Measurements from ENCODE around the gene IFFO2. TPM values are rescaled to one million over a fixed set of nuclear protein-coding genes. Genes with fewer than 3 reads are reported as not detected.

The IFFO2 gene
- total and polyA plus RNA-seq, 2 of the 13 experiments (the other 11 are each of a cell fraction or from before 2014, with no cell fraction given) = 7.3 to 16.7 TPM

DNA sequence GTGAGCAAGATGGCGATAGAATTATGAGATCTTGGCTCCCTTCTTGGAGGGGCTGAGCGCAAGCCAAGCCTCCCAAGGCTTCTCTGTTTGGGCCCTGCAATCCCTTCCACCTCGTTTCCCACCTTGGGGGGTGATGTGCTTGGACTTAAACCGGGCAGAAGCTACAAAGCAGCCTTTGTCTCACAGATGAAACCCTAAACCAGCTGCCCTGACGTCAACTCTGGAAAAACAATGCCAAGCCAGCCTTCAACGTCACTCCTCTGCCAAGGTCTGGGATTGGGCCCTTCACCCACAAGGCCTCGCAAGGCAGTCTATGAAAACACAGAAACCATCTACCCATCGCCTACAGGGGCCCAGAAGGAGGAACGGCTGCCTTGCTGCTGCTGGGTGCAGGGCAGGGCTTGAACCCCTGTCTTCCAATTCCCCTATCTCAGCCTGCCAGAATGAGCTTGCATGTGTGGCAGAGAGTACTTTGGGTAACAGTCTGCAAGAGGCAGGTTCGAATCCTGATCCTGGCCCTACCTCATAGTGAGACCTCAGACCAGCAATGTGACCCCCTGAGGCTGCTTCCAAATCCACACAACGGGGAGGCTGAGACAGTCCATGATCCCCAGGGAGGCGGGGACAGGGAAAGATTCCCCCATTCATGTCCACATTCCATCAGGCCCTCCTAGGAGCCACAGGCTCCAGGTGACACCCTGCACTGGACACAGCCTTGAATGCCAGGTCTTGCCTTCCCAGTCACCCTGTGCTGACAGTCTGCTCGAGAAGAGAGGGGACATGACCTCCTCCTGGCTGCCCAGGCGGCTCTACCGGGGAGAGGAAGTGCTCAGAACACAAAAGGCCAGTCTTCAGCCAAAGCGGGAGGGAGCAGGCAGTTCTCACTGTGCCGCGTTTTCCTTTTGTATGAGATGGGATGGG is 15.0 kb downstream of the IFFO2 start (continued):
- TF ChIP-seq TCF7L2 (IDR thresholded peaks at IDR 0.05; ENCODE audit: low read depth, low read length) (no peak), ZBTB21 (CRISPR knock-in tag; IDR thresholded peaks at IDR 0.05) (peak; percentile 84; the same call in 1 of the 2 replicates), ZNF569 (CRISPR knock-in tag; IDR thresholded peaks at IDR 0.05; ENCODE audit: borderline replicate concordance) (no peak), MYC (CRISPR knock-in tag; IDR thresholded peaks at IDR 0.05; ENCODE audit: borderline replicate concordance) (peak; percentile 9; the same call in 1 of the 2 replicates), ZNF382 (CRISPR knock-in tag; IDR thresholded peaks at IDR 0.05; ENCODE audit: borderline replicate concordance) (no peak), ZNF772 (CRISPR knock-in tag; IDR thresholded peaks at IDR 0.05) (peak; percentile 35; the same call in 1 of the 2 replicates), KMT2A (CRISPR knock-in tag; IDR thresholded peaks at IDR 0.05) (no peak), ZNF3 (CRISPR knock-in tag; IDR thresholded peaks at IDR 0.05) (no peak), RFXANK (CRISPR knock-in tag; IDR thresholded peaks at IDR 0.05) (no peak), GABPA (IDR thresholded peaks at IDR 0.05; ENCODE audit: low read depth, low read length) (no peak), GABPA (CRISPR knock-in tag; IDR thresholded peaks at IDR 0.05; ENCODE audit: low read depth) (no peak), PHF8 (CRISPR knock-in tag; IDR thresholded peaks at IDR 0.05) (no peak)
- TF ChIP-seq, protein P1, sequence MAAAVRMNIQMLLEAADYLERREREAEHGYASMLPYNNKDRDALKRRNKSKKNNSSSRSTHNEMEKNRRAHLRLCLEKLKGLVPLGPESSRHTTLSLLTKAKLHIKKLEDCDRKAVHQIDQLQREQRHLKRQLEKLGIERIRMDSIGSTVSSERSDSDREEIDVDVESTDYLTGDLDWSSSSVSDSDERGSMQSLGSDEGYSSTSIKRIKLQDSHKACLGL (CRISPR knock-in tag; IDR thresholded peaks at IDR 0.05) = 0 out of 2 replicates have a peak, but pooled peaks have one; percentile 33
- TF ChIP-seq, protein P2, sequence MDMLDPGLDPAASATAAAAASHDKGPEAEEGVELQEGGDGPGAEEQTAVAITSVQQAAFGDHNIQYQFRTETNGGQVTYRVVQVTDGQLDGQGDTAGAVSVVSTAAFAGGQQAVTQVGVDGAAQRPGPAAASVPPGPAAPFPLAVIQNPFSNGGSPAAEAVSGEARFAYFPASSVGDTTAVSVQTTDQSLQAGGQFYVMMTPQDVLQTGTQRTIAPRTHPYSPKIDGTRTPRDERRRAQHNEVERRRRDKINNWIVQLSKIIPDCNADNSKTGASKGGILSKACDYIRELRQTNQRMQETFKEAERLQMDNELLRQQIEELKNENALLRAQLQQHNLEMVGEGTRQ (IDR thresholded peaks at IDR 0.05; ENCODE audit: low read depth, low read length) = no peak
- TF ChIP-seq, protein P2 (CRISPR knock-in tag; IDR thresholded peaks at IDR 0.05; ENCODE audit: borderline replicate concordance) = no peak
- TF ChIP-seq, protein P3, sequence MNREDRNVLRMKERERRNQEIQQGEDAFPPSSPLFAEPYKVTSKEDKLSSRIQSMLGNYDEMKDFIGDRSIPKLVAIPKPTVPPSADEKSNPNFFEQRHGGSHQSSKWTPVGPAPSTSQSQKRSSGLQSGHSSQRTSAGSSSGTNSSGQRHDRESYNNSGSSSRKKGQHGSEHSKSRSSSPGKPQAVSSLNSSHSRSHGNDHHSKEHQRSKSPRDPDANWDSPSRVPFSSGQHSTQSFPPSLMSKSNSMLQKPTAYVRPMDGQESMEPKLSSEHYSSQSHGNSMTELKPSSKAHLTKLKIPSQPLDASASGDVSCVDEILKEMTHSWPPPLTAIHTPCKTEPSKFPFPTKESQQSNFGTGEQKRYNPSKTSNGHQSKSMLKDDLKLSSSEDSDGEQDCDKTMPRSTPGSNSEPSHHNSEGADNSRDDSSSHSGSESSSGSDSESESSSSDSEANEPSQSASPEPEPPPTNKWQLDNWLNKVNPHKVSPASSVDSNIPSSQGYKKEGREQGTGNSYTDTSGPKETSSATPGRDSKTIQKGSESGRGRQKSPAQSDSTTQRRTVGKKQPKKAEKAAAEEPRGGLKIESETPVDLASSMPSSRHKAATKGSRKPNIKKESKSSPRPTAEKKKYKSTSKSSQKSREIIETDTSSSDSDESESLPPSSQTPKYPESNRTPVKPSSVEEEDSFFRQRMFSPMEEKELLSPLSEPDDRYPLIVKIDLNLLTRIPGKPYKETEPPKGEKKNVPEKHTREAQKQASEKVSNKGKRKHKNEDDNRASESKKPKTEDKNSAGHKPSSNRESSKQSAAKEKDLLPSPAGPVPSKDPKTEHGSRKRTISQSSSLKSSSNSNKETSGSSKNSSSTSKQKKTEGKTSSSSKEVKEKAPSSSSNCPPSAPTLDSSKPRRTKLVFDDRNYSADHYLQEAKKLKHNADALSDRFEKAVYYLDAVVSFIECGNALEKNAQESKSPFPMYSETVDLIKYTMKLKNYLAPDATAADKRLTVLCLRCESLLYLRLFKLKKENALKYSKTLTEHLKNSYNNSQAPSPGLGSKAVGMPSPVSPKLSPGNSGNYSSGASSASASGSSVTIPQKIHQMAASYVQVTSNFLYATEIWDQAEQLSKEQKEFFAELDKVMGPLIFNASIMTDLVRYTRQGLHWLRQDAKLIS (CRISPR knock-in tag; IDR thresholded peaks at IDR 0.05) = no peak
- TF ChIP-seq, protein P4, sequence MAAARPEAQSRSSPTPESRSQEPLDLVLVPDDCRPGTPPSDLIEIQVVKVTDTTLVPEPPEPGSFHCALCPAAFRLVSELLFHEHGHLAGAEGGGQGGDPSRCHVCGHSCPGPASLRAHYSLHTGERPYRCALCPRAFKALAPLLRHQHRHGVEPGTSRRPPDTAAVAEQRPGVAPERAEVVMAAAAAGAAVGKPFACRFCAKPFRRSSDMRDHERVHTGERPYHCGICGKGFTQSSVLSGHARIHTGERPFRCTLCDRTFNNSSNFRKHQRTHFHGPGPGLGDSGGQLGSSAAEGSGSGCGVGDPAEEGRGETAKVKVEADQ (CRISPR knock-in tag; IDR thresholded peaks at IDR 0.05; ENCODE audit: borderline replicate concordance) = no peak
- TF ChIP-seq, protein P5, sequence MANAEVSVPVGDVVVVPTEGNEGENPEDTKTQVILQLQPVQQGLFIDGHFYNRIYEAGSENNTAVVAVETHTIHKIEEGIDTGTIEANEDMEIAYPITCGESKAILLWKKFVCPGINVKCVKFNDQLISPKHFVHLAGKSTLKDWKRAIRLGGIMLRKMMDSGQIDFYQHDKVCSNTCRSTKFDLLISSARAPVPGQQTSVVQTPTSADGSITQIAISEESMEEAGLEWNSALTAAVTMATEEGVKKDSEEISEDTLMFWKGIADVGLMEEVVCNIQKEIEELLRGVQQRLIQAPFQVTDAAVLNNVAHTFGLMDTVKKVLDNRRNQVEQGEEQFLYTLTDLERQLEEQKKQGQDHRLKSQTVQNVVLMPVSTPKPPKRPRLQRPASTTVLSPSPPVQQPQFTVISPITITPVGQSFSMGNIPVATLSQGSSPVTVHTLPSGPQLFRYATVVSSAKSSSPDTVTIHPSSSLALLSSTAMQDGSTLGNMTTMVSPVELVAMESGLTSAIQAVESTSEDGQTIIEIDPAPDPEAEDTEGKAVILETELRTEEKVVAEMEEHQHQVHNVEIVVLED (CRISPR knock-in tag; IDR thresholded peaks at IDR 0.05; ENCODE audit: borderline replicate concordance) = no peak
- TF ChIP-seq, protein P6, sequence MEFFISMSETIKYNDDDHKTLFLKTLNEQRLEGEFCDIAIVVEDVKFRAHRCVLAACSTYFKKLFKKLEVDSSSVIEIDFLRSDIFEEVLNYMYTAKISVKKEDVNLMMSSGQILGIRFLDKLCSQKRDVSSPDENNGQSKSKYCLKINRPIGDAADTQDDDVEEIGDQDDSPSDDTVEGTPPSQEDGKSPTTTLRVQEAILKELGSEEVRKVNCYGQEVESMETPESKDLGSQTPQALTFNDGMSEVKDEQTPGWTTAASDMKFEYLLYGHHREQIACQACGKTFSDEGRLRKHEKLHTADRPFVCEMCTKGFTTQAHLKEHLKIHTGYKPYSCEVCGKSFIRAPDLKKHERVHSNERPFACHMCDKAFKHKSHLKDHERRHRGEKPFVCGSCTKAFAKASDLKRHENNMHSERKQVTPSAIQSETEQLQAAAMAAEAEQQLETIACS (CRISPR knock-in tag; IDR thresholded peaks at IDR 0.05) = no peak
